22Rv1 (cell line): Measurements from ENCODE around the gene NFASC.

ENCODE experiments used
- ZFX ChIP-seq: fragments of 450-650 bp; IDR thresholded peaks from 2 replicates; pipeline ENCODE4 v1.6.1; 2017; ENCODE audit warnings: antibody characterized with exemption, borderline replicate concordance
- TF ChIP-seq, protein P1 (sequence below): fragments of 450-650 bp; IDR thresholded peaks from 2 replicates; pipeline ENCODE4 v1.5.1; 2017; ENCODE audit warnings: mild to moderate bottlenecking

DNA sequence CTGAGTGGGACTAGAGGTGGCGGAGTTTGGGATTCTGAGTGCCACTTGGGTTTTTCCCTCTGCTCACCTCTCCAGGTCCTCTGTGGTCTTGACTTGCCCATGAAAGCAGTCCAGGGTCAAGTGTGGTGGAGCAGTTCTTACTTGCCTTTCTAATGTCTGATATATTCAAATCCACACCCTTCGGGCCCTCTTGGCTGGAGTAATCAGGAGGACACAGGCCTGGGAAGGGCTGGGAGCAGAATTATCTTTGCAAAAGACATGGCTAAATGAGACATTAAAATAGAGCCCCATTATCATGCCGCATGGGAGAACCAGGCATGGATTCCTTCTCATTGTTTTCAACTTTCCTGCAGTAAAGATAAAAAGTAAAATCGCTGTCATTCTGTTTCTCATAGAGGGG, 74.0 kb downstream of the NFASC start:
- TF ChIP-seq, protein P1, sequence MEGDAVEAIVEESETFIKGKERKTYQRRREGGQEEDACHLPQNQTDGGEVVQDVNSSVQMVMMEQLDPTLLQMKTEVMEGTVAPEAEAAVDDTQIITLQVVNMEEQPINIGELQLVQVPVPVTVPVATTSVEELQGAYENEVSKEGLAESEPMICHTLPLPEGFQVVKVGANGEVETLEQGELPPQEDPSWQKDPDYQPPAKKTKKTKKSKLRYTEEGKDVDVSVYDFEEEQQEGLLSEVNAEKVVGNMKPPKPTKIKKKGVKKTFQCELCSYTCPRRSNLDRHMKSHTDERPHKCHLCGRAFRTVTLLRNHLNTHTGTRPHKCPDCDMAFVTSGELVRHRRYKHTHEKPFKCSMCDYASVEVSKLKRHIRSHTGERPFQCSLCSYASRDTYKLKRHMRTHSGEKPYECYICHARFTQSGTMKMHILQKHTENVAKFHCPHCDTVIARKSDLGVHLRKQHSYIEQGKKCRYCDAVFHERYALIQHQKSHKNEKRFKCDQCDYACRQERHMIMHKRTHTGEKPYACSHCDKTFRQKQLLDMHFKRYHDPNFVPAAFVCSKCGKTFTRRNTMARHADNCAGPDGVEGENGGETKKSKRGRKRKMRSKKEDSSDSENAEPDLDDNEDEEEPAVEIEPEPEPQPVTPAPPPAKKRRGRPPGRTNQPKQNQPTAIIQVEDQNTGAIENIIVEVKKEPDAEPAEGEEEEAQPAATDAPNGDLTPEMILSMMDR, result no peak
- no peak for TF ChIP-seq ZFX
